H1 (cell line): ENCODE results near the gene CERS5. TPM values are rescaled to one million over a fixed set of nuclear protein-coding genes. Genes with fewer than 3 reads are reported as not detected.

Experiments
- CTCF ChIA-PET: fragments of 300-600 bp; sonication (Branson Sonifier 250); formaldehyde crosslinking; loops from one replicate; lab custom pipeline; 2021; ENCODE audit not compliant: partially characterized antibody; lab: Charles Lee
- POLR2A ChIA-PET: fragments of 300-600 bp; sonication (Branson Sonifier 250); formaldehyde crosslinking; loops from one replicate; lab custom pipeline; 2021; ENCODE audit warnings: inconsistent platforms; ENCODE audit not compliant: partially characterized antibody; lab: Charles Lee
- DNase-seq, 2 experiments: peaks; one replicate each; pipeline versions ENCODE4 v3.0.0 to v3.0.0-alpha.2; 2010 to 2022; ENCODE audit warnings: low spot score in 2 of 2, low read depth in 1 of 2, mixed read lengths in 1 of 2
- FAIRE-seq: peaks from 2 replicates; lab custom pipeline; 2011; peaks lifted over from hg19 to GRCh38; lab: Jason Lieb, UNC
- H2AFZ ChIP-seq: 2 replicates; pipeline ENCODE4 v1.8.1; 2012; ENCODE audit warnings: low read length, inconsistent platforms
- H2AK5ac ChIP-seq: 2 replicates; pipeline ENCODE4 v1.6.1; 2013; ENCODE audit warnings: low read depth, low read length
- H2BK120ac ChIP-seq: replicated peaks from 2 replicates; pipeline ENCODE3; 2013; ENCODE audit warnings: low read depth, low read length, inconsistent platforms
- H2BK12ac ChIP-seq: 2 replicates; pipeline ENCODE4 v1.6.1; 2013; ENCODE audit warnings: low read depth, low read length
- H2BK15ac ChIP-seq: 2 replicates; pipeline ENCODE4 v1.6.1; 2013; ENCODE audit warnings: low read length
- H2BK20ac ChIP-seq: 2 replicates; pipeline ENCODE4 v1.6.1; 2013; ENCODE audit warnings: low read length
- H2BK5ac ChIP-seq: 2 replicates; pipeline ENCODE4 v1.6.1; 2013; ENCODE audit warnings: low read depth, low read length
- H3K14ac ChIP-seq: 2 replicates; pipeline ENCODE4 v1.6.1; 2013; ENCODE audit warnings: inconsistent platforms; ENCODE audit not compliant: insufficient read length
- H3K18ac ChIP-seq: 2 replicates; pipeline ENCODE4 v1.6.1; 2013; ENCODE audit warnings: low read length; ENCODE audit errors: extremely low read depth
- H3K23ac ChIP-seq: 2 replicates; pipeline ENCODE4 v1.6.1; 2013; ENCODE audit warnings: inconsistent platforms; ENCODE audit not compliant: insufficient read length
- H3K23me2 ChIP-seq: 2 replicates; pipeline ENCODE4 v1.6.1; 2013; ENCODE audit warnings: low read depth, low read length
- H3K27ac ChIP-seq: 2 replicates; pipeline ENCODE4 v1.6.1; 2011; ENCODE audit warnings: low read depth, low read length, inconsistent platforms
- H3K27me3 ChIP-seq, 4 experiments: replicated peaks in 1 of 4; 1 replicate in 1 of 4; 2 replicates in 3 of 4; pipeline versions ENCODE4 v1.6.1 to v1.8.1; 2011 to 2013; ENCODE audit warnings: low read length in 3 of 4, mild to moderate bottlenecking in 3 of 4, inconsistent platforms in 2 of 4, mixed read lengths in 2 of 4, moderate library complexity in 1 of 4; ENCODE audit not compliant: control insufficient read depth in 3 of 4, insufficient read depth in 3 of 4; ENCODE audit errors: extremely low read depth in 1 of 4
- H3K36me3 ChIP-seq, 4 experiments: 2 replicates each; pipeline versions ENCODE4 v1.6.1 to v1.8.1; 2011 to 2013; ENCODE audit warnings: mild to moderate bottlenecking in 4 of 4, low read length in 3 of 4, moderate library complexity in 2 of 4, control low read depth in 1 of 4, inconsistent platforms in 1 of 4; ENCODE audit not compliant: insufficient read depth in 4 of 4, control insufficient read depth in 2 of 4
- H3K4ac ChIP-seq: replicated peaks from 2 replicates; pipeline ENCODE3; 2013; ENCODE audit warnings: low read length, low read depth, mixed read lengths, inconsistent platforms; ENCODE audit not compliant: insufficient read length
- H3K4me1 ChIP-seq, 4 experiments: replicated peaks in 1 of 4; 1 replicate in 1 of 4; 2 replicates in 3 of 4; pipeline versions ENCODE4 v1.6.1 to v1.8.1; 2011 to 2013; ENCODE audit warnings: low read length in 3 of 4, inconsistent platforms in 2 of 4, mixed read lengths in 1 of 4; ENCODE audit not compliant: insufficient read depth in 4 of 4, control insufficient read depth in 3 of 4
- H3K4me2 ChIP-seq, 2 experiments: 2 replicates each; pipeline versions ENCODE4 v1.6.1 to v1.8.1; 2011 to 2013; ENCODE audit warnings: low read depth in 2 of 2, low read length in 2 of 2, control low read depth in 1 of 2, inconsistent platforms in 1 of 2, mild to moderate bottlenecking in 1 of 2; ENCODE audit not compliant: insufficient read depth in 1 of 2
- H3K4me3 ChIP-seq, 4 experiments: fragments of 200-600, 300-600 bp in 1 of 4; sonication (generic), shearing (Covaris generic), sonication (Bioruptor Twin) in 1 of 4; 2 replicates each; pipeline versions ENCODE4 v1.5.1 to v1.8.1; 2011 to 2016; ENCODE audit warnings: low read length in 4 of 4, low read depth in 3 of 4, control low read depth in 2 of 4, inconsistent platforms in 2 of 4, mild to moderate bottlenecking in 2 of 4, mixed read lengths in 1 of 4, moderate library complexity in 1 of 4; ENCODE audit not compliant: insufficient read depth in 2 of 4; ENCODE audit errors: extremely low read depth in 1 of 4
- H3K56ac ChIP-seq: replicated peaks from 2 replicates; pipeline ENCODE3; 2013; ENCODE audit warnings: low read depth, mild to moderate bottlenecking, mixed read lengths, low read length, inconsistent platforms; ENCODE audit not compliant: insufficient read length
- H3K79me1 ChIP-seq: 2 replicates; pipeline ENCODE4 v1.6.1; 2013; ENCODE audit warnings: low read depth, low read length, control low read depth
- H3K79me2 ChIP-seq, 2 experiments: 2 replicates each; pipeline versions ENCODE4 v1.6.1 to v1.8.1; 2012 to 2013; ENCODE audit warnings: low read length in 2 of 2, mild to moderate bottlenecking in 2 of 2, inconsistent platforms in 1 of 2; ENCODE audit not compliant: insufficient read depth in 2 of 2, control insufficient read depth in 1 of 2
- H3K9ac ChIP-seq, 4 experiments: replicated peaks in 1 of 4; 1 replicate in 1 of 4; 2 replicates in 3 of 4; pipeline versions ENCODE4 v1.6.1 to v1.8.1; 2011 to 2013; ENCODE audit warnings: low read depth in 3 of 4, low read length in 3 of 4, control low read depth in 2 of 4, mild to moderate bottlenecking in 2 of 4, moderate library complexity in 2 of 4, inconsistent platforms in 1 of 4; ENCODE audit errors: extremely low read depth in 1 of 4
- H3K9me3 ChIP-seq, 2 experiments: 2 replicates each; pipeline versions ENCODE4 v1.6.1 to v1.8.1; 2012 to 2013; ENCODE audit warnings: mild to moderate bottlenecking in 2 of 2, moderate library complexity in 2 of 2, control low read depth in 1 of 2, inconsistent platforms in 1 of 2, low read depth in 1 of 2, low read length in 1 of 2, mixed read lengths in 1 of 2; ENCODE audit not compliant: insufficient read depth in 2 of 2
- H4K20me1 ChIP-seq, 2 experiments: replicated peaks in 1 of 2; 2 replicates each; pipeline versions ENCODE3 to v1.8.1; 2011 to 2013; ENCODE audit warnings: inconsistent platforms in 2 of 2, low read length in 2 of 2, mild to moderate bottlenecking in 1 of 2; ENCODE audit not compliant: insufficient read depth in 2 of 2, control insufficient read depth in 1 of 2
- H4K5ac ChIP-seq: 2 replicates; pipeline ENCODE4 v1.6.1; 2013; ENCODE audit warnings: low read length, low read depth, mixed read lengths, inconsistent platforms; ENCODE audit not compliant: insufficient read length
- H4K8ac ChIP-seq: 2 replicates; pipeline ENCODE4 v1.8.0; 2013; ENCODE audit warnings: mild to moderate bottlenecking, moderate library complexity, low read length, inconsistent platforms; ENCODE audit not compliant: insufficient read depth; ENCODE audit errors: extremely low read depth
- H4K91ac ChIP-seq: replicated peaks from 2 replicates; pipeline ENCODE3; 2013; ENCODE audit warnings: low read length, mixed read lengths, inconsistent platforms; ENCODE audit not compliant: insufficient read length
- CHD2 ChIP-seq: IDR thresholded peaks from 2 replicates; pipeline ENCODE4 v1.6.1; 2012; ENCODE audit warnings: low read length, improper control_type of control experiment
- CREB1 ChIP-seq: IDR thresholded peaks from 2 replicates; pipeline ENCODE4 v1.6.1; 2012; ENCODE audit warnings: inconsistent platforms
- CTBP2 ChIP-seq: IDR thresholded peaks from 2 replicates; pipeline ENCODE4 v1.7.0; 2011; ENCODE audit warnings: borderline replicate concordance, mild to moderate bottlenecking, moderate library complexity, mixed read lengths, low read length; ENCODE audit not compliant: insufficient read depth, insufficient read length
- EP300 ChIP-seq, 2 experiments: IDR thresholded peaks; 1 replicate in 1 of 2; 2 replicates in 1 of 2; pipeline ENCODE4 v1.6.1; 2011 to 2012; ENCODE audit warnings: low read depth in 2 of 2, low read length in 2 of 2, mild to moderate bottlenecking in 2 of 2, borderline replicate concordance in 1 of 2, inconsistent platforms in 1 of 2, moderate library complexity in 1 of 2
- HDAC6 ChIP-seq: IDR thresholded peaks from one replicate; pipeline ENCODE4 v1.7.1; 2012; ENCODE audit warnings: low read depth, mild to moderate bottlenecking, inconsistent platforms, low read length, moderate library complexity
- JUND ChIP-seq: IDR thresholded peaks from 2 replicates; pipeline ENCODE4 v1.6.1; 2011; ENCODE audit warnings: mild to moderate bottlenecking, improper control_type of control experiment, low read length
- POLR2AphosphoS5 ChIP-seq: IDR thresholded peaks from 2 replicates; pipeline ENCODE4 v1.6.1; 2011; ENCODE audit warnings: low read depth, low read length
- POU5F1 ChIP-seq: IDR thresholded peaks from 2 replicates; pipeline ENCODE4 v1.6.1; 2011; ENCODE audit warnings: low read depth, mild to moderate bottlenecking, low read length, moderate library complexity
- SP4 ChIP-seq: IDR thresholded peaks from 2 replicates; pipeline ENCODE4 v1.6.1; 2012; ENCODE audit warnings: low read length, inconsistent platforms
- WGBS, 2 experiments: shearing (Covaris generic) in 1 of 2; methylation state at CpG; one replicate each; pipeline versions ENCODE4 v1.1.6 to v1.1.7; 2013 to 2015; ENCODE audit warnings: low lambda C conversion rate in 2 of 2, mixed read lengths in 2 of 2, inconsistent platforms in 1 of 2, low coverage in 1 of 2, missing lambda C conversion rate in 1 of 2; ENCODE audit not compliant: insufficient replicate concordance in 2 of 2, insufficient coverage in 1 of 2, insufficient read length in 1 of 2; ENCODE audit errors: extremely low coverage in 1 of 2, missing lambda C conversion rate in 1 of 2; 5-methylcytosine and 5-hydroxymethylcytosine counted together
- polyA plus RNA-seq, 7 experiments: library from polyadenylated mRNA; depleted of rRNA in 3 of 7; stranded (reverse) in 5 of 7; unstranded in 2 of 7; fragments of >200 nt in 5 of 7; fragments of 200-250 nt in 2 of 7; gene quantifications; 1 replicate in 5 of 7; 2 replicates in 1 of 7; 4 replicates in 1 of 7; pipeline versions ENCODE4 v1.2.1 to v1.2.3, GENCODE V29; 2011 to 2013; ENCODE audit warnings: missing spikeins in 2 of 7, mixed read lengths in 2 of 7
- total RNA-seq: library from RNA; stranded (reverse); fragmentation: NEBNext Ultra II Directional; extraction: Animal tissue kit (Norgen Biotek cat#: 25700); gene quantifications from 2 replicates; pipeline ENCODE4 v1.2.1, GENCODE V29; 2021
- TF ChIP-seq, protein P1 (sequence below): IDR thresholded peaks from 2 replicates; pipeline ENCODE4 v1.6.1; 2012; ENCODE audit warnings: inconsistent platforms

CERS5 gene
- total and polyA plus RNA-seq, 2 of the 8 experiments (the other 6 are each of a cell fraction or from before 2014, with no cell fraction given), result 69.2 to 119 TPM

DNA sequence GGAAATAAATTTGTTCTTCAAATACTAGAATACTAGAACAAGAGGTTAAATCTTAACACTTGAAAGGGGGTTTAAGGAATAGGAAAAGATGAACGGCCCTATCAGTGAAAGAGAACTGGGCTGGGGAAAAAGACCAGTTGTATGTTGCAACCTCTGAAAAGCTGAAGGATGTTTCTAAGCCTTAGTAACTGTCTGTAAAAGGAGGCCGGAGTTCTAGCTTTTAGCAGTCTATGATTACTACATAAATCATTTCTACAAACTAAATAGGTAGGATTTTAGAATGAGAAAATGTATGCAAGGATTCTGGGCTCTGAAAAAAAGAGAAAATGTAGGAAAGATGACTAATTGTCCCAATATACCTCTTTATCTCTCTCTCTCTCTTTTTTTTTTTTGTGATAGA lies 4.9 kb downstream of the CERS5 start:
- Histone ChIP-seq H3K4me3 (no peak overlapping the region), H3K23me2 (peaks cover 5% of the 10 kb centered on the region), H2AFZ (no peak overlapping the region), H3K14ac (no peak overlapping the region), H3K36me3 (peaks cover 0 to 2% (median 0%) of the 10 kb centered on the region in 4 experiments; a peak in 2 of 8 replicates), H3K4me1 (no peaks in the 10 kb centered on the region), H3K9ac (no peak overlapping the region), H2BK20ac (no peak overlapping the region), H3K79me2 (peaks cover 10 to 88% of the 10 kb centered on the region in 2 experiments), H2BK15ac (no peak overlapping the region), H3K27me3 (no peaks in the 10 kb centered on the region), H4K5ac (no peak overlapping the region), H2AK5ac (no peak overlapping the region), H4K91ac (no peak overlapping the region), H2BK5ac (no peak overlapping the region), H3K56ac (no peak overlapping the region), H2BK12ac (no peak overlapping the region), H3K18ac (no peak overlapping the region), H3K23ac (no peak overlapping the region), H3K4me2 (no peak overlapping the region), H3K9me3 (no peaks in the 10 kb centered on the region), H4K8ac (no peak overlapping the region), H3K79me1 (peaks cover 2% of the 10 kb centered on the region; the same call in 1 of the 2 replicates), H3K4ac (no peak overlapping the region), H4K20me1 (peaks cover 0 to 4% of the 10 kb centered on the region in 2 experiments), H2BK120ac (no peak overlapping the region), H3K27ac (no peak overlapping the region)
- 82% methylated on average over 2 of the region's 2 CpGs; no CpG with 5 or more reads in 1 of the 2 experiments for WGBS, 2 experiments
- TF ChIP-seq HDAC6, result no peak
- no peak for TF ChIP-seq JUND
- no peak for TF ChIP-seq POU5F1
- no peak for TF ChIP-seq CREB1
- no peak for TF ChIP-seq SP4
- TF ChIP-seq CHD2, result no peak
- TF ChIP-seq, protein P1, sequence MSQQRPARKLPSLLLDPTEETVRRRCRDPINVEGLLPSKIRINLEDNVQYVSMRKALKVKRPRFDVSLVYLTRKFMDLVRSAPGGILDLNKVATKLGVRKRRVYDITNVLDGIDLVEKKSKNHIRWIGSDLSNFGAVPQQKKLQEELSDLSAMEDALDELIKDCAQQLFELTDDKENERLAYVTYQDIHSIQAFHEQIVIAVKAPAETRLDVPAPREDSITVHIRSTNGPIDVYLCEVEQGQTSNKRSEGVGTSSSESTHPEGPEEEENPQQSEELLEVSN, result no peak
- no peak for TF ChIP-seq POLR2AphosphoS5
- TF ChIP-seq CTBP2, result no peak
- no peak for TF ChIP-seq EP300 (IDR thresholded peaks at IDR 0.05; ENCODE audit: borderline replicate concordance in 1 of 2, low read depth in 2 of 2, low read length in 2 of 2)
- DNase-seq (no peak), FAIRE-seq (no peak)
- POLR2A ChIA-PET, result interaction anchor here (0.6 to 1.8 kb wide), 7 partner anchors 8 to 92 kb away, joined by 3 to 7 read pairs (median 4); no protein-coding TSS in a partner anchor
- CTCF ChIA-PET, result interaction anchor here (0.6 to 3.7 kb wide), 6 partner anchors 11 to 141 kb away, joined by 3 to 19 read pairs (median 4); partner anchors contain the start of gene COX14
